CMK (cell line): ENCODE measurements around the gene HELT.
A peak's percentile ranks its signal among the peaks of the same experiment; 100 is the strongest.
"Not testable (repeated sequence)": the region's sequence is repeated elsewhere in the genome, so short reads cannot be mapped to it uniquely, and the experiment has no call there.

Source experiments
- DNase-seq: peaks from one replicate; pipeline ENCODE4 v3.0.0-alpha.2; 2010; ENCODE audit warnings: low read depth

HELT gene

GRCh38 chr4:185036019-185036418 is 17.7 kb downstream of the HELT start:
- DNase-seq: no peak

DNA sequence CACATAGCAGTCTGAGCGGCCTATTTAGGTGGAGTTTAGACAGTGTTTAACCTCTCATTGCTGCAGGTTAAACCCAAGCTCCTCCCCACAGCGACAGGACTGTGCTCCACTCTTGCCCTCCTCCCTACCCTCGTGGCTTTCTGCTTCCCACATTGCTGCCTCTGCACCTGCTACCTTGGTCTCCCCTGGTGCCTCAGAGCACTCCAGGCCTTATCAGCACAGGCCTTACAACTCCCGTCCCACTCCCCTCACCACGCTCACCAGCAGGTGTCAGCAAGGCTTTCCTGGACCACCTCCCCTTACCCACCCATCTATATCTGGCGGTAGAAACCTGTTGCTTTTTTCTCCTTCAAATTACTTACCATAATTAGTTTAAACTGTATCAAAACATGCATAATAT is 18.6 kb downstream of the HELT start:
- no peak for DNase-seq

GRCh38 chr4:185039508-185040273 is 21.4 kb downstream of the HELT start:
- DNase-seq: peak; percentile 40

DNA sequence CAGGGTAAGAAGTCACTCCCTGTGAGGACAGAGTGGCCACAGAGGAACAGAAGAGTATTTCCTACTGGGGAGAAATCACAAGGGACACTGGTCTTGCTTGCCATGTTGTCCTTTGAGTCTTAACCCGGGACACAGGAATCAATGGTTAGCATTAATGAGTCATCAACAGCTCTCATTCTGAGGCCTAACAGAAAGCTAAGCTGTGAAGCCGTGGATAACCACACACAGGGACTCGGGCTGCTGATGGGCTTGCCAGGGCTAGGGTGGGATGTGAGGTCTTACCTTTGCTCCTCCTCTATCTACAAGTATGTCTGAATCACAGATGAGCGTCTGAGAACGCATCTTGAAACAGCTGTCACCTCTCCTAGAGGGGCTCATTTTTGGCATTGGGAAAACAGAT is 22.2 kb downstream of the HELT start:
- no peak for DNase-seq

DNA sequence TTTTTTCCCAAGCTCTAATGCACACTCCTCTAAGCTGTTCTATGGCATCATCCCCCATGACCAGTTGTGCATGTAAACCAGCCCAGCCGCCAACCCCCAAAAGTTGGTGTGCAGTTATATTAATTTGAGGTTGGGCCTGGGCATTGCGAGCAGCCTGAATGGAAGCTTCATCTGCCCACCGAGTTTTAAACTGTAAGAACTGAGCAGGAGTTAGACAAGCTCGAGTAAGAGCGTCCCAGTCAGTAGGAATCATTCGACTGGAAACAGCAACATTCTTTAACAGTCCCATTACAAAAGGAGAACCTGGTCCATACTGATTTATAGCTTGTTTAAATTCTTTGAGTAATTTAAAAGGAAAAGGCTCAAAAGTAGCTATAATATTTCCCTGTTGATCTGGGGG is 32.0 kb downstream of the HELT start:
- not testable (repeated sequence) for DNase-seq

GRCh38 chr4:185051283-185051682 is 33.0 kb downstream of the HELT start:
- not testable (repeated sequence) for DNase-seq

DNA sequence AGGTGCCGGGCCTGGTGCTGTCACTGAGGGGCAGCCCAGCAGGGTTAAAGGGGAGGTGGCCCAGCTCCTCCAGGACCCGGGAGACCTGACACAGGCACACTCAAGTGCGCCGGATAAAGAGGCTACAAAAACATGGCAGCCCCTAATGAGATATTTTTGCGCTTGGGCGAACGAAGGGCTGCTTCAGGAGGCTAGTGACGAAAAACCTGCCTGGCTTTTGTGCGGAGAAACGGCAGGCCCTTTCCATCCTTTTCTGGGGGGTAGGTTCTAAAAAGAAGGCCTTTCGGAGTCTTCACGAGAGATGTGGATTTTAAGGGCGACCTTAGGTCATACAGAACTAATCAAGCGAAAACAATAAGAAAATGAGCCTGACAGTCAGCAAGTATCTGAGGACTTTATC is 35.5 kb downstream of the HELT start:
- no peak for DNase-seq

- DNase-seq: no peak
Observed at GRCh38 chr4:185054272-185054671, 36.0 kb downstream of the HELT start.

GRCh38 chr4:185054886-185055285 is 36.6 kb downstream of the HELT start:
- no peak for DNase-seq

DNA sequence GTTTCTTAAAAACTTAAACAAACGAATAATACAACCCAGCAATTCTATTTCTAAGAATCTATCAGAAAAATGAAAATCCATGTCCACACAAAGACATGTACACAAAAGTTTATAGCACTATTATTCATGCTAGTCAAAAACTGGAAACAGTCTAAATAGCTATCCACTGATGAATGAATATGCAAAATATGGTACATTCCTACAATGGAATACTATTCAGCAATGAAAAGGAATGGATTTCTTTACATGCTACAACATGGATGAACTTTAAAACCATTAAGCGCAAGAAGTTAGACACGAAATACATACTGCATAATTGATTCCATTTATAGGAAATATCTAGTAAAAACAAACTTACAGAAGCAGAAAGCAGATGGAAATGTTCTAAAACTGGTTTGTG is 43.3 kb downstream of the HELT start:
- no peak for DNase-seq

- no peak for DNase-seq
Observed at GRCh38 chr4:185062606-185063005, 44.3 kb downstream of the HELT start.

GRCh38 chr4:185066179-185066578 is 47.9 kb downstream of the HELT start:
- no peak for DNase-seq

- no peak for DNase-seq
Observed at GRCh38 chr4:185068837-185069236, 50.5 kb downstream of the HELT start.
